Astrocyte (in vitro differentiated cells and primary cell): ENCODE results near the gene CD226. TPM values are rescaled to one million over a fixed set of nuclear protein-coding genes. Genes with fewer than 3 reads are reported as not detected.
"Not testable (repeated sequence)": the region's sequence is repeated elsewhere in the genome, so short reads cannot be mapped to it uniquely, and the experiment has no call there.

Source experiments
- DNase-seq: peaks from one replicate; pipeline ENCODE4 v3.0.0-alpha.2; 2010; ENCODE audit warnings: low read depth
- FAIRE-seq: peaks from 2 replicates; lab custom pipeline; 2011; peaks lifted over from hg19 to GRCh38; lab: Jason Lieb, UNC
- H2AFZ ChIP-seq: 2 replicates; pipeline ENCODE4 v1.6.0; 2012; ENCODE audit warnings: low read depth, low read length, inconsistent platforms
- H3K27ac ChIP-seq: 2 replicates; pipeline ENCODE4 v1.5.1; 2011; ENCODE audit warnings: low read depth, low read length, inconsistent platforms
- H3K27me3 ChIP-seq: 2 replicates; pipeline ENCODE4 v1.6.0; 2011; ENCODE audit warnings: low read length, inconsistent platforms; ENCODE audit not compliant: insufficient read depth
- H3K36me3 ChIP-seq: 2 replicates; pipeline ENCODE4 v1.5.1; 2011; ENCODE audit warnings: low read length, inconsistent platforms; ENCODE audit not compliant: insufficient read depth
- H3K4me1 ChIP-seq: 2 replicates; pipeline ENCODE4 v1.5.1; 2011; ENCODE audit warnings: low read length, inconsistent platforms; ENCODE audit not compliant: insufficient read depth
- H3K4me2 ChIP-seq: 2 replicates; pipeline ENCODE4 v1.6.0; 2012; ENCODE audit warnings: low read length, inconsistent platforms
- H3K4me3 ChIP-seq: 2 replicates; pipeline ENCODE4 v1.5.1; 2011; ENCODE audit warnings: low read depth, mild to moderate bottlenecking, low read length, inconsistent platforms; ENCODE audit not compliant: insufficient read depth
- H3K79me2 ChIP-seq: 2 replicates; pipeline ENCODE4 v1.6.0; 2012; ENCODE audit warnings: mild to moderate bottlenecking, low read length, inconsistent platforms; ENCODE audit not compliant: insufficient read depth
- H3K9ac ChIP-seq: 2 replicates; pipeline ENCODE4 v1.6.0; 2012; ENCODE audit warnings: mild to moderate bottlenecking, low read length, inconsistent platforms
- H3K9me3 ChIP-seq: 2 replicates; pipeline ENCODE4 v1.5.1; 2012; ENCODE audit warnings: low read depth, mild to moderate bottlenecking, low read length, inconsistent platforms; ENCODE audit not compliant: insufficient read depth
- H4K20me1 ChIP-seq: 2 replicates; pipeline ENCODE4 v1.6.0; 2012; ENCODE audit warnings: low read length, inconsistent platforms; ENCODE audit not compliant: insufficient read depth
- H3K27ac Mint-ChIP-seq: one replicate; pipeline ENCODE4 v1.8.0; 2021; ENCODE audit warnings: mild to moderate bottlenecking, mixed read lengths; ENCODE audit not compliant: unreplicated experiment
- H3K27me3 Mint-ChIP-seq: one replicate; pipeline ENCODE4 v1.8.0; 2021; ENCODE audit warnings: low read depth, mixed read lengths; ENCODE audit not compliant: unreplicated experiment
- H3K36me3 Mint-ChIP-seq: one replicate; pipeline ENCODE4 v1.8.0; 2021; ENCODE audit warnings: low read depth, mixed read lengths; ENCODE audit not compliant: unreplicated experiment
- H3K4me1 Mint-ChIP-seq: one replicate; pipeline ENCODE4 v1.8.0; 2021; ENCODE audit warnings: low read depth, mixed read lengths; ENCODE audit not compliant: unreplicated experiment
- H3K4me3 Mint-ChIP-seq: one replicate; pipeline ENCODE4 v1.8.0; 2021; ENCODE audit warnings: mild to moderate bottlenecking, moderate library complexity, mixed read lengths; ENCODE audit not compliant: unreplicated experiment
- H3K9me3 Mint-ChIP-seq: one replicate; pipeline ENCODE4 v1.8.0; 2021; ENCODE audit warnings: mild to moderate bottlenecking, mixed read lengths; ENCODE audit not compliant: unreplicated experiment
- CTCF ChIP-seq: IDR thresholded peaks from 2 replicates; pipeline ENCODE4 v1.5.1; 2011; ENCODE audit warnings: low read depth, mild to moderate bottlenecking, inconsistent platforms, low read length, moderate library complexity; ENCODE audit not compliant: insufficient read depth
- EZH2 ChIP-seq: IDR thresholded peaks from 2 replicates; pipeline ENCODE4 v1.6.1; 2012; ENCODE audit warnings: mild to moderate bottlenecking, low read length, inconsistent platforms; ENCODE audit not compliant: insufficient read depth
- total RNA-seq: library from RNA; stranded (reverse); gene quantifications from 2 replicates; pipeline ENCODE4 v1.2.1, GENCODE V29; 2021

The CD226 gene
- total RNA-seq, 1 donor from 2014 or later, result 0.07 TPM

DNA sequence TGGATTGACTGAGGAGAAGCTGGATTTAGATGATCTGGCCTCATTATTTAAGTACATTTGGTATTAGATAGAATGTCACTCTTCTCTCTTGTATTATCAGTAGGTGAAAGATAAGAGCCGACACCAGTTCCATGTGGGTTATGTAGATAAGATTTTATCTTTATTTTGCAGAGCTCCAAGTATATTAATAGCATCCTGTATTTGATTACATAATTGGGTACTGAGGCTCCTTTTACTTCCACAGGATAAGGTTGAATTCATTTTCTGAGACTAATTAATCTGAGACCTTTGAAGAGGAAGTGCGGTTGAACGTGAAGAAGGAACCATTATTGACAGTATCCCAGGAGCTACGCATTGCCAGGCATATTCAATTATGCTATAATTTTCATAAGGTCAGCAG lies 32.8 kb upstream of the CD226 start:
- Histone ChIP-seq H2AFZ (no peak overlapping the region), H3K4me1 (no peaks in the 10 kb centered on the region), H3K27ac (no peak overlapping the region), H3K9me3 (no peaks in the 10 kb centered on the region), H3K4me2 (no peak overlapping the region), H3K36me3 (no peaks in the 10 kb centered on the region), H3K4me3 (no peak overlapping the region), H3K9ac (no peak overlapping the region), H3K79me2 (no peaks in the 10 kb centered on the region), H3K27me3 (no peaks in the 10 kb centered on the region), H4K20me1 (no peaks in the 10 kb centered on the region)
- Mint-ChIP-seq H3K4me1 (no peaks in the 10 kb centered on the region), H3K27me3 (no peaks in the 10 kb centered on the region), H3K9me3 (peaks cover 6% of the 10 kb centered on the region), H3K4me3 (no peak overlapping the region), H3K36me3 (peaks cover 2% of the 10 kb centered on the region), H3K27ac (no peak overlapping the region)
- DNase-seq (no peak), FAIRE-seq (no peak)
- TF ChIP-seq EZH2, result no peak

GRCh38 chr18:69978732-69979715 lies 31.4 kb upstream of the CD226 start:
- TF ChIP-seq CTCF (no peak), EZH2 (no peak)
- peaks cover 2% of the 10 kb centered on the region for H3K36me3 Mint-ChIP-seq
- Histone ChIP-seq H3K4me3 (no peak overlapping the region), H3K27me3 (no peaks in the 10 kb centered on the region), H3K4me1 (no peaks in the 10 kb centered on the region), H4K20me1 (no peaks in the 10 kb centered on the region), H3K27ac (no peak overlapping the region), H2AFZ (no peak overlapping the region), H3K4me2 (no peak overlapping the region), H3K9ac (no peak overlapping the region), H3K9me3 (no peaks in the 10 kb centered on the region), H3K79me2 (no peaks in the 10 kb centered on the region), H3K36me3 (no peaks in the 10 kb centered on the region)
- H3K27ac Mint-ChIP-seq, result no peak overlapping the region
- no peak for FAIRE-seq
- H3K4me3 Mint-ChIP-seq, result no peak overlapping the region
- no peak for DNase-seq
- peaks cover 6% of the 10 kb centered on the region for H3K9me3 Mint-ChIP-seq
- H3K4me1 Mint-ChIP-seq, result no peaks in the 10 kb centered on the region
- H3K27me3 Mint-ChIP-seq, result no peaks in the 10 kb centered on the region

DNA sequence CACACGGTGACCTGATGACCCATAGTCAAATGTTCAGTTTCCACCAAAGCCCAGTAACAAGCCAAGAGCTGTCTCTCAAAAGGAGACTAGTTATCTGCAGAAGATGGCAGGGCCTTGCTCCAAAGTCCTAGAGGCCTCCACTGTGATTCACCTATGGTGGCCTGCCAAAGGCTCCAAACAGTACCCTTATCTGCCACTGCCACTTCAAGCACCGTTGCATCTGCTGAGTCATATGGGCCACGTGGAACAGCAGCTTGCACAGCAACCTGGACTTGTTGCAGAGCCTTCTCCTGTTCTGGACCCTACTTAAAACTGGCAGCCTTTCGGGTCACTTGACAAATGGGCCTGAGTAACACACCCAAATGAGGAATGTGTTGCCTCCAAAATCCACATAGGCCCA lies 27.6 kb upstream of the CD226 start:
- H3K27me3 ChIP-seq, H3K27me3 Mint-ChIP-seq, H4K20me1 ChIP-seq, H3K36me3 ChIP-seq, H3K4me3 ChIP-seq, H3K9ac ChIP-seq, H3K27ac ChIP-seq, H3K9me3 ChIP-seq, FAIRE-seq, H3K4me2 ChIP-seq, H2AFZ ChIP-seq, H3K4me1 Mint-ChIP-seq, H3K4me3 Mint-ChIP-seq, H3K9me3 Mint-ChIP-seq, H3K79me2 ChIP-seq, H3K36me3 Mint-ChIP-seq, H3K27ac Mint-ChIP-seq, H3K4me1 ChIP-seq, DNase-seq: not testable (repeated sequence)
